GM19238 (cell line): ENCODE results near the gene SLX1A.
"Not testable (repeated sequence)": the region's sequence is repeated elsewhere in the genome, so short reads cannot be mapped to it uniquely, and the experiment has no call there.

Experiments
- DNase-seq: peaks from one replicate; pipeline ENCODE4 v3.0.0; 2011; ENCODE audit warnings: low spot score; ENCODE audit not compliant: insufficient read length

SLX1A gene

DNA sequence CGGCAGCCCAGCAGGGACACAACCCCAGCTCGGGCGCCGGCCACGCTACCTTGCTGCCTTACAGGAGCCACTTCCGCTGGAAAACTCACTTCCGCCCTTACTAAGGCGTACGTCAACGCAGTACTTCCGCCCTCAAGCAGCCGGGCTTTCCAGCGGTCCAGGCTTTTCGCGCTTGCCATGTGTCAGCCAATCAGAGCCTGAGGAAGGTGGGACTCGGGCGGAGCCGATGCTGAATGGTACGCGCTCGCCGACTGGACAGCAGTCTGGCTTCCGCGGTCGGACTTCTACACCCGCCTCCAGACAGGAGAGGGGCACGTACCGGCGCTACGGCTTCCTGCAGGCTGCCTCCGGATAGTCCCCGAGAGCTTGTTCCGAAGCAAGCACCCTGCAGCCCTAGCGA is at the start of gene SLX1A, which contains the start of gene BOLA2B:
SLX1A (plus strand) TSS at position 261 of the 400 bp plus-strand sequence. CDS start 210 bp downstream, outside the sequence.
BOLA2B (minus strand) TSS at position 52 of the 400 bp plus-strand sequence. CDS start 71 bp downstream, outside the sequence.
- DNase-seq: not testable (repeated sequence)

DNA sequence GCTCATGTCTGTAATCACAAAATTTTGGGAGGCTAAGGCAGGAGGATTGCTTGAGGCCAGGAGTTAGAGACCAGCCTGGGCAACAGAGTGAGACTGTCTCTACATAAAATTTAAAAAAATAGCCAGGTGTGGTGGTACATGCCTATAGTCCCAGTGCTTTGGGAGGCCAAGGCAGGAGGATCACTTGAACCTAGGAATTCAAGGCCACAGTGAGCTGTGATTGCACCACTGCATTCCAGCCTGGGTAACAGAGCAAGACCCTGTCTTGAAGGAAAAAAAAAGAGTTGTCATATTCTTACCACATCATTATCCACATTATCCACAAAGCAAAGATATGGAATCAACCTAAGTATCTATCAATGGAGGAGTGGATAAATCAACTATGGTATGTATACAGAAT is 49.7 kb upstream of the SLX1A start:
- DNase-seq: no peak

DNA sequence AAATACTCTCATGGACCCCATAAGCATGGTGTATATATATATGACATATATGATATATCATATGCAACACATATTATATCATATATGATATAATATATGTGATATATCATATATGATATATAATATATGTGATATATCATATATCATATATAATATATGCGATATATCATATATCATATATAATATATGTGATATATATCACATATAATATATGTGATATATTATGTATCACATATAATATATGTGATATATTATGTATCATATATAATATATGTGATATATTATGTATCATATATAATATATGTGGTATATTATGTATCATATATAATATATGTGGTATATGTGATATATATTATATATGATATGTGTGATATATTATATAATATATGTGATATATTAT is 48.8 kb upstream of the SLX1A start:
- no peak for DNase-seq

DNA sequence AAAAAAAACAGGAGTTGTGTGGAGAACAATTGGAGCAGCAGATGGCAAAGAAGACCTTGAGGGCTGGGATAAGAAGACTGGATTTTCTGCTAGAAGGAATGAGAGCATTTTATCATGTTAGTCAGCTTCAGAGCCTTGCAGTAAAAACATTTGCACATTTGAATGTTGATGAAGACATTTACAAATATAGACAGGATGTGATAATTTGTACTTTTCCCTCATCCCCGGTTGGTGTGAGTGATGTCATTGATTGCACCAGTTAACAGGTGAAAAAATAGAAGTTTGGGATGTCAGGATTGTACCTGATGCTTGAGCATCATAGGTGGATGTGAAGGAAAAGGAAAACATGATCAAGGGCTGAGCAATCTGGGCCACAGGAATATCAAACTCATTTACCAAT is 48.0 kb upstream of the SLX1A start:
- no peak for DNase-seq

DNA sequence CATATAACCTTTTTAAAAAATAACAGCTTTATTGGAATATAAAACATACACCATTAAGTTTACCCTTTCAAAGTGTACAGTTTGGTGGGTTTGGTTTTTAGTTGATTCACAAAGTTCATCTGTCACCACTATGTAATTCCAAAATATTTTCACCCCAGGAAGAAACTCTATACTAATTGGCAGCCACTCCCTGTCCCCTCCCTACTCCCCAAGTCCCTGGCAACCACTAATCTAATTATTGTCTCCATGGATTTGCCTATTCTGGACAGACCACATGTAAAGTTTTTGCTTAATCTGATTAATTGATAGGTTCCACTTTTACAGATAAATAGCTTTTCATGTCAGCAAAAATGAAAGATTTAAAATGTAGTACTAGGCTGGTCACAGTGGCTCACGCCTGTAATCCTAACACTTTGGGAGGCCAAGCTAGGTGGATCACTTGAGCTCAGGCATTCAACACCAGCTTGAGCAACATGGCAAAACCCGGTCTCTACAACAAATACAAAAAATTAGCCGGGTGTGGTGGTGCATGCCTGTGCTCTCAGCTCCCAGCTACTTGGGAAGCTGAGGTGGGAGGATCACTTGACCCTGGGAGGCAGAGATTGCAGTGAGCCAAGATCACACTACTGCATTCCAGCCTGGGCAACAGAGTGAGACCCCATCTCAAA is 45.7 kb upstream of the SLX1A start:
- no peak for DNase-seq

DNA sequence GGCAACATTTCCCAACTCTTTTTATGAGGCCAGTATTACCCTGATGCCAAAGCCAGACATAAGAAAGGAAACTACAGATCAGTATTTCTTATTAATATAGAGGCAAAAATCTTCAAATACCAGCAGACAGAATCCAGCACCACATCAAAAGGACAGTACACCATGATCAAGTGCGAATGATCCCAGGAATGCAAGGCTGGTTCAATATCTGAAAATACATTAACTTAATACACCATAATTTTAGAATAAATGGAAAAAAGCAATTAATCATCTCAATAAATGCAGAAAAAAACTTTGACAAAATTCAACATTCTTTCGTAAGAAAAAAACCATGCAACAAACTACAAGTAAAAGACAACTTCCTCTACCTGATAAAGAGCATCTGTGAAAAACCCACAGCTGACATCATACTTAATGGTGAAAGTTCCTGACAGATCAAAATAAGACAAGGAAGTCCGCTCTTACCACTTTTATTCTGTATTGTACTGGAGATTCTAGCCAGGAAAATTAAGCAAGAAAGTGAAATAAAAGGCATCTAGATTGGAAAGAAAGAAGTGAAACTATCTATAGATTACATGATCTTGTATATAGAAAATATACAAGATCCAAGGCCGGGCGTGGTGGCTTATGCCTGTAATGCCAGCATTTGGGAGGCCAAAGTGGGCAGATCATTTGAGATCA is 44.3 kb upstream of the SLX1A start:
- DNase-seq: no peak

DNA sequence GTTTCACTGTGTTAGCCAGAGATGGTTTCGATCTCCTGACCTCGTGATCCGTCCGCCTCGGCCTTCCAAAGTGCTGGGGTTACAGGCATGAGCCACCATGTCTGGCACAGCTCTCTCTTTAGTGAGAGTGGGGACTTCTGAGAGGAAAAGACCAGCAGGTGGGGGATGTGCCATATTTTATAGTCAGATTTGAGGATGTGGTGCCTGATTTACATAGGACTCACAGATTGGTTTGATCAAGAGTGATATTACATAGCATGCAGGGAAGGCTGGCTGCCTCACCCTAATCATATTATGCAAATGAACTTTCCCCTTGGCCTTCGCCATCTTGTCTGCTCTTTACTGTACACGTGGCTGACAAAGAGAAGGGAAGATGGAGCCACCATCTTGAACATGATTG is 42.6 kb upstream of the SLX1A start:
- DNase-seq: no peak

DNA sequence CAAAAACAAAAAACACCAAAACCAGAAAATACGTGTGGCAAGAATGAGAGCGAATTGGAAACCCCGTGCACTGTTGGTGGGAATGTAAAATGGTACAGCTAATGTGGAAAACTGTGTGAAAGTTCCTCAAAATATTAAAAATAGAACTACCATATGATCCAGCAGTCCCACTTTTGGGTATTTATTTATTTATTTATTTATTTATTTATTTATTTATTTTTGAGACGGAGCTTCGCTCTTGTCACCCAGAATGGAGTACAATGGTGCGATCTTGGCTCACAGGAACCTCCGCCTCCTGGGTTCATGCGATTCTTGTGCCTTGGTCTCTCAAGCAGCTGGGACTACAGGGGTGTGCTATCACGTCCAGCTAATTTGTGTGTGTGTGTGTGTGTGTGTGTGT is 41.2 kb upstream of the SLX1A start:
- no peak for DNase-seq

DNA sequence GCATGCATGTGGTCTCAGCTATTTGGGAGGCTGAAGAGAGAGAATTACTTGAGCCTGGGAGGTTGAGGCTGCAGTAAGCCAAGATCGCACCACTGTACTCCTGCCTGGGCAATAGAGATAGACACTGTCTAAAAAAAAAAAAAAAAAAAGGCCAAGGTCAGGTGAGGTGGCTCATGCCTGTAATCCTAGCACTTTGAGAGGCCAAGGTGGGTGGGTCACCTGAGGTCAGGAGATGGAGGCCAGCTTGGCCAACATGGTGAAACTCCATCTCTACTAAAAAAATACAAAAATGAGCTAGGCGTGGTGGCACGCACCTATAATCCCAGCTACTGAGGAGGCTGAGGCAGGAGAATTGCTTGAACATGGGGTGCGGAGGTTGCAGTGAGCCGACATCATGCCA is 38.5 kb upstream of the SLX1A start:
- no peak for DNase-seq

DNA sequence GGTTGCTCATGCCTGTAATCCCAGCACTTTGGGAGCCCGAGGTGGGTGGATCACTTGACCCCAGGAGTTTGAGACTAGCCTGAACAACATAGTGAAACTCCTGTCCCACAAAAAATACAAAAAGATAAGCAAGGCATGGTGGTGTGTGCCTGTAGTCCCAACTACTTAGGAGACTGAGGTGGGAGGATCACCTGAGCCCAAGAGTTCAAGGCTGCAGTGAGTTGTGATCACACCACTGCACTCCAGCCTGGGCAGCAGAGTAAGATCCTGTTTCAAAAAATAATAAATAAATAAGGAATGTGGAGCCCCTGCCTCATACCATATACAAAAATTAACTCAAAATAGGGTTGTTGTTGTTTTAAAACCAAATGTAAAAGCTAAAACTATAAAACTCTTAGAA is 36.5 kb upstream of the SLX1A start:
- DNase-seq: no peak

DNA sequence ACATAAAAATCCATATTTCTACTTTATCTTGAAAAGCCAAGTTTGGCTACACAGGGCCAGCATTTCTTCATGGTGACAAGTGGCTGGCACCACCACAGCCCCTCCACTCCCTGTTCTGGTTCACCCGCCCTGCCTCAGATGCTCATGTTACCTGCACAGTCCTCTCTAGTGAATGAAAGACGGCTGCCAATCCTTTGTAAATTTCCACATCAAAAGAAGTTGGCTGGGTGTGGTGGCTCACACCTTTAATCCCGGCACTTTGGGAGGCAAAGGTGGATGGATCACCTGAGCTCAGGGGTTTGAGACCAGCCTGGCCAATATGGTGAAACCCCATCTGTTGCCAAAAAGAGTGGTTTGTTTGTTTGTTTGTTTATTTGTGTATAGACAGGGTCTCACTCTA is 30.1 kb upstream of the SLX1A start:
- no peak for DNase-seq

DNA sequence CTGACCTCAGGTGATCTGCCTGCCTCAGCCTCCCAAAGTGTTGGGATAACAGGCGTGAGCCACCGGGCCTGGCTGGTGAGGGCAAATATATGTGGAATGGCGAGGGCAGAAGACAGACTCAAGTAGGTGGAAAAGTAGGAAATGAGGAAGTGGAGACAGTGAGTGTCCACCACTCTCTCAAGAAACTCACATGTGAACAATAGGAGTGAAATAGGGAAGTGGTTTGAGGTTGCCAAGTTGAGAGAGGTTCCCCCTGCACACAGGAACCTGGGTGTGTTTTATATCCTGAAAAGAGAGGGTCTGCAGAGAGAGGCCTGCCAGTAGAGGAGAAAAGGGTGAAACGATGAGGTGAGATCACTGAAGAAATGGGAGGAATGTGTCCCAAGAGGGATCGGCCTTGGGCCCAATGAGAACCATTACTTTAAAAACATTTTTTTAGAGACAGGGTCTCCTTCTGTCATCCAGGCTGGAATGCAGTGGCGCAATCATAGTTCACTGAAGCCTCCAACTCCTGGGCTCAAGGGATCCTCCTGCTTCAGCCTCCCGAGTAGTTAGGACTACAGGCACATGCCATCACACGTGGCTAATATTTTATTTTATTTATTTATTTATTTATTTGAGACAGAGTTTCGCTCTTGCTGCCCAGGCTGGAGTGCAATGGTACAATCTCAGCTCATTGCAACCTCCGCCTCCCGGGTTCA is 27.3 kb upstream of the SLX1A start:
- DNase-seq: peak; percentile 77

DNA sequence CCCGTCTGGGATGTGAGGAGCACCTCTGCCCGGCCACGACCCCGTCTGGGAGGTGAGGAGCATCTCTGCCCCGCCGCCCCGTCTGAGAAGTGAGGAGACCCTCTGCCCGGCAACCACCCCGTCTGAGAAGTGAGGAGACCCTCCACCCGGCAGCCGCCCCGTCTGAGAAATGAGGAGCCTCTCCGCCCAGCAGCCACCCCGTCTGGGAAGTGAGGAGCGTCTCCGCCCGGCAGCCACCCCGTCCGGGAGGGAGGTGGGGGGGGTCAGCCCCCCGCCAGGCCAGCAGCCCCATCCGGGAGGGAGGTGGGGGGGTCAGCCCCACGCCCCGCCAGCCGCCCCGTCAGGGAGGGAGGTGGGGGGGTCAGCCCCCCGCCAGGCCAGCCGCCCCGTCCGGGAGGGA is 24.9 kb upstream of the SLX1A start:
- DNase-seq: not testable (repeated sequence)

DNA sequence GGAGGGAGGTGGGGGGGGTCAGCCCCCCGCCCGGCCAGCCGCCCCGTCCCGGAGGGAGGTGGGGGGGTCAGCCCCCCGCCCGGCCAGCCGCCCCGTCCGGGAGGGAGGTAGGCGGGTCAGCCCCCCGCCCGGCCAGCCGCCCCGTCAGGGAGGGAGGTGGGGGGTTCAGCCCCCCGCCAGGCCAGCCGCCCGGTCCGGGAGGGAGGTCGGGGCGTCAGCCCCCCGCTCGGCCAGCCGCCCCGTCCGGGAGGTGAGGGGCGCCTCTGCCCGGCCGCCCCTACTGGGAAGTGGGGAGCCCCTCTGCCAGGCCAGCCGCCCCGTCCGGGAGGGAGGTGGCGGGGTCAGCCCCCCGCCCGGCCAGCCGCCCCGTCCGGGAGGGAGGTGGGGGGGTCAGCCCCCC is 24.3 kb upstream of the SLX1A start:
- not testable (repeated sequence) for DNase-seq

DNA sequence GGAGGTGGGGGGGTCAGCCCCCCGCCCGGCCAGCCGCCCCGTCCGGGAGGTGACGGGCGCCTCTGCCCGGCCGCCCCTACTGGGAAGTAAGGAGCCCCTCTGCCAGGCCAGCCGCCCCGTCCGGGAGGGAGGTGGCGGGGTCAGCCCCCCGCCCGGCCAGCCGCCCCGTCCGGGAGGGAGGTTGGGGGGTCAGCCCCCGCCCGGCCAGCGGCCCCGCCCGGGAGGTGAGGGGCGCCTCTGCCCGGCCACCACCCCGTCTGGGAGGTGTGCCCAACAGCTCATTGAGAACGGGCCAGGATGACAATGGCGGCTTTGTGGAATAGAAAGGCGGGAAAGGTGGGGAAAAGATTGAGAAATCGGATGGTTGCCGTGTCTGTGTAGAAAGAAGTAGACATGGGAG is 23.5 kb upstream of the SLX1A start:
- not testable (repeated sequence) for DNase-seq

DNA sequence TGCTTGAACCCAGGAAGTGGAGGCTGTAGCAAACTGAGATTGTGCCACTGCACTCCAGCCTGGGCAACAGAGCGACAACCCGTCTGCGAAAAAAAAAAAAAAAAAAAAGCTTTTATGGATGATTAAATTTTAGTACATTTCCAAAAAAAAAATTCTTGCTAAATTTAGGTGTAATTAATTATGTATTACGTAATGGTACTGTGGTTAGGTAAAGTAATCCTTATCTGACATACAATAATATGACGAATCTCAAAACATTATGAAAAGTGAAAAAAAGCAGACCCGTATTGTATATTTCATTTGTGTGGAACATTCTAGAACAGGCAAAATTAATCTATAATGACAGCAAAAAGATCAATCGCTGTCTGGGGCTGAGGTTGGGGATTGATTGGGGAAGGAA is 20.6 kb upstream of the SLX1A start:
- DNase-seq: no peak

DNA sequence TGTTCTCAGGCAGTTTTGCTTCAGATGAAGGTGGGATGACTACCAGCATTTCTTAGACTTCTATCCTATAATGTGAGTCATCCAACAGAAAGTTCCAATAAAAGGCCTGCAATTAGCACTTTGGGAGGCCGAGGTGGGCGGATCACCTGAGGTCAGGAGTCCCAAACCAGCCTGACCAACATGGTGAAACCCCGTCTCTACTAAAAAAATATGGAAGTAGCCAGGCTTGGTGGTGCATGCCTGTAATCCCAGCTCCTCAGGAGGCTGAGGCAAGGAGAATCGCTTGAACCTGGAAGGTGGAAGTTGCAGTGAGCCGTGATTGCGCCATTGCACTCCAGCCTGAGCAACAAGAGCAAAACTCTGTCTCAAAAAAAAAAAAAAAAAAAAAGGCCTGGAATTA is 16.8 kb upstream of the SLX1A start:
- DNase-seq: not testable (repeated sequence)

DNA sequence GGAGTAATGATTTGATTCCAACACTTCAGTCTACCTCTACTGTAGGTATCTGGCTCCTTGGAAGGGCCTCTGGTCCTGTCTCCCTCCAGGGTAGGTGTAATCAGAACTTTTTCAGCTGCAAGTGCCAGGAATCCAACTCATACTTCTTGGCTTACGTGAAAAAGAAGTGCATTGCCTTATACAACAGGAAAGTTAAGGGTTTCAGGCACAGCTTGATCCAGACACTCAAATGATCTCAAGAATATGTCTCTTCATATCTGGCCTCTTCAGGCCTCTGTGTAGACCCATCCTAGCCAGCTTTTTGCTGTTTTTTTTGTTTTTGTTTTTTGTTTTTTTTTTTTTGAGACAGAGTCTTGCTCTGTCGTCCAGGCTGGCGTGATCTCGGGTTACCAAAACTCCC is 14.5 kb upstream of the SLX1A start:
- no peak for DNase-seq

DNA sequence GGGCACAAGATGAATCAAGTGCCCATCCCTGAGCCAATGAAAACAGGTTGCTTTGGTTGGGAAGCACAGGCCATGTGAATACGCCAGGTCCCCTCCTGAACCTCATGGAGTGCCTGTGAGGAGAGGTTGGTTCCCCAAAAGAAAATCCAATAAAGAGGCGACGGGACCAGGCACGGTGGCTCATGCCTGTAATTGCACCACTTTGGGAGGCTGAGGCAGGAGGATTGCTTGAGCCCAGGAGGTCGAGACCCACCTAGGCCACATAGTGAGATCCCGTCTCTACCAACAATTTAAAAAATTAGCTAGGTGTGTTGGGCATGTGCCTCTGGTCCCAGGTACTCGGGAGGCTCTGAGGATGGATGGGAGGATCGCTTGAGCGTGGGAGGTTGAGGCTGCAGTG is 13.7 kb upstream of the SLX1A start:
- DNase-seq: no peak

DNA sequence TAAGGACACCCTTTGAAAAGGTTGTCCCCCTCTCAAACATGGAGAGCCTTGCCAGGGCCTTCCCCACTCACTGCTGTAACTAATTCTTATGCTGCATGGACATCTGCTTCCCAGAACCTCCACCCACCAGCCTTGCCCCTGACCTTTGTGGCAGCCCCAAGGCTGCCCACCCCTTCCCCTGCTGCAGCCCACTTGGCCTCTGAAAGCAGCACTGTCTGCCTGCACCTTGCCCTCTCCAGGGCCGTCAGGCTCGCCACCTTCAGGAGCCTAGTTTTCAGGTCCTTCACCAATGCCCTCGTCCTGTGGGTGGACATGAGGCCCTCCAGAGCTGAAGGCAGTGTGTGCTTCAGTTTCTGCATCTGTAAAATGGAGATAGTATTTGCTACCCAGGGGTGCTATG is 12.9 kb upstream of the SLX1A start:
- DNase-seq: no peak

DNA sequence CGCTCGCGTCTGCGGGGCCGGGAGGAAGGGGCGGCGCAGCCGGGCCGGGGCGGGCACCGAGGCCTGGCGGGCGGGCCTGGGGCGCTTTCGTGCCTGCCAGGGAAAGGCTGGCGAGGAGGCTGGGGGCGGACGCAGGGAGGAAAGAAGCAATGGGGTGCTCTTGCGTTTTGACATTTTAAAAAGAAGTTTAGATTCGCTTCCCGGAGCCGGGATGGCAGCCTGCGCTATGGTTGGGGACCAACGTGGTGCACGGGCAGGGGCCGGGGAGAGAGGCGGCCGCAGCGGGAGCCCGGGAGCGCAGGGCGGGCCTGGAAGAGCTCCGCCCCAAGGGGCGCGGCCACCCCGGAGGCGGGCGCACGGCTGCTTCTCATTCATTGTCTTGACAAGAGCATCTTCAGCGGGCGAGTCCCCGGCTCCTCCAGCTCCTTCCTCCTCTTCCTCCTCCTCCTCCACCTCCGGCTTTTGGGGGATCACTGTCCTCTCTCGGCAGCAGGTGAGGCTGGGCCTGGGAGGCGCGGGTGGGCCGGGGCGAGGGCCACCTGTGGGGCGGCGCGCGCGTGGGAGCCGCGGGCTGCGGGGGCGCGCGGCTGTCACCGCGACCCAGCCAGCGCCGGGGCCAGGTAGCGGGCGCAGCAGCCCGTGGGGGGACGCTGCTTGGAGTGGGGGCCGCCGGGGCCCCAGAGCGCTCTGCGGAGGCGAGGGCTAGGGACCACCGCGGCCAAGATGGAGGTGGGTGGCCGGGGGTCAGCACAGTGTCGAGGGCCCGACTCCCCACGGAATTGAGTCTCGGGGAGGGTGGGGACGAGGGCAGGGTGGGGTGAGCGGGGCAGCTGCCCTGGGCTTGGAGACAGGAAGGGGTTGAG is 10.2 kb upstream of the SLX1A start, which contains the start of gene CORO1A:
CORO1A (plus strand) TSS at position 370 of the 863 bp plus-strand sequence. CDS start 1,608 bp downstream, outside the sequence.
- DNase-seq: peak; percentile 80
